ENCODE results near the gene MOCS3. TPM values are rescaled to one million over a fixed set of nuclear protein-coding genes. Genes with fewer than 3 reads are reported as not detected.

Gene MOCS3
- total and polyA plus RNA-seq, 2 experiments from 2014 or later = 5.3 to 11.5 TPM

GRCh38 chr20:51001430-51002265 is 43.0 kb downstream of the MOCS3 start:
- H3K4me3 ChIP-seq = no peak overlapping the region
- TF ChIP-seq EZH2 (IDR thresholded peaks at IDR 0.05; ENCODE audit: insufficient read depth, poor library complexity, severe bottlenecking) (no peak), EZH2phosphoT487 (IDR thresholded peaks at IDR 0.05; ENCODE audit: insufficient read depth, low read depth) (no peak)
- no peaks in the 10 kb centered on the region for H3K9me3 ChIP-seq (ENCODE audit: low read depth)
- H3K4me1 ChIP-seq (ENCODE audit: insufficient read depth) = peaks cover 7% of the 10 kb centered on the region
- no peaks in the 10 kb centered on the region; the same call in 1 of the 2 replicates for H3F3A ChIP-seq (ENCODE audit: insufficient read depth)
- 84 to 87% methylated on average over 19 to 20 of the region's 20 CpGs for whole genome bisulfite sequencing, 2 experiments (ENCODE audit: low coverage in 1 of 2, low lambda C conversion rate in 2 of 2, missing lambda C conversion rate in 2 of 2)
- in situ Hi-C loops (cut with MboI) = no loop called here
- no peak overlapping the region for H3K4me2 ChIP-seq (ENCODE audit: unreplicated experiment)
- no peak for DNase-seq
- no peak overlapping the region for H3K27ac ChIP-seq
- no peaks in the 10 kb centered on the region for H3K36me3 ChIP-seq (ENCODE audit: low read depth)
- no peak overlapping the region for H3K9ac ChIP-seq
- H3K9me2 ChIP-seq (ENCODE audit: insufficient read depth) = no peaks in the 10 kb centered on the region
- H4K20me1 ChIP-seq (ENCODE audit: insufficient read depth) = no peaks in the 10 kb centered on the region
- no peaks in the 10 kb centered on the region for H3K79me2 ChIP-seq (ENCODE audit: insufficient read depth)
- no peak overlapping the region for H2AFZ ChIP-seq
- H3K27me3 ChIP-seq (replicated peaks; ENCODE audit: insufficient read depth) = no peaks in the 10 kb centered on the region

GRCh38 chr20:51002633-51003032 is 44.0 kb downstream of the MOCS3 start:
- H3K27me3 ChIP-seq (replicated peaks; ENCODE audit: insufficient read depth) = no peaks in the 10 kb centered on the region
- H4K20me1 ChIP-seq (ENCODE audit: insufficient read depth) = no peaks in the 10 kb centered on the region
- H3K4me3 ChIP-seq = no peak overlapping the region
- no peak for DNase-seq
- no peaks in the 10 kb centered on the region for H3K79me2 ChIP-seq (ENCODE audit: insufficient read depth)
- no peak for TF ChIP-seq EZH2 (IDR thresholded peaks at IDR 0.05; ENCODE audit: insufficient read depth, poor library complexity, severe bottlenecking)
- no peak for TF ChIP-seq EZH2phosphoT487 (IDR thresholded peaks at IDR 0.05; ENCODE audit: insufficient read depth, low read depth)
- H3K36me3 ChIP-seq (ENCODE audit: low read depth) = no peaks in the 10 kb centered on the region
- no peak overlapping the region for H3K4me2 ChIP-seq (ENCODE audit: unreplicated experiment)
- H3K9me3 ChIP-seq (ENCODE audit: low read depth) = no peaks in the 10 kb centered on the region
- no peak overlapping the region for H3K9ac ChIP-seq
- 69 to 78% methylated on average over 7 of the region's 7 CpGs for WGBS, 2 experiments (ENCODE audit: low coverage in 1 of 2, low lambda C conversion rate in 2 of 2, missing lambda C conversion rate in 2 of 2)
- no peaks in the 10 kb centered on the region for H3K4me1 ChIP-seq (ENCODE audit: insufficient read depth)
- no peaks in the 10 kb centered on the region for H3F3A ChIP-seq (ENCODE audit: insufficient read depth)
- no peak overlapping the region for H2AFZ ChIP-seq
- no peak overlapping the region for H3K27ac ChIP-seq
- in situ Hi-C loops (cut with MboI) = no loop called here
- no peaks in the 10 kb centered on the region for H3K9me2 ChIP-seq (ENCODE audit: insufficient read depth)

GRCh38 chr20:51003753-51004152 is 45.1 kb downstream of the MOCS3 start:
- TF ChIP-seq EZH2phosphoT487 (IDR thresholded peaks at IDR 0.05; ENCODE audit: insufficient read depth, low read depth) (no peak), EZH2 (IDR thresholded peaks at IDR 0.05; ENCODE audit: insufficient read depth, poor library complexity, severe bottlenecking) (no peak)
- Histone ChIP-seq H3K4me1 (ENCODE audit: insufficient read depth) (no peaks in the 10 kb centered on the region), H3K27ac (no peak overlapping the region), H3K27me3 (replicated peaks; ENCODE audit: insufficient read depth) (no peaks in the 10 kb centered on the region), H3K9me2 (ENCODE audit: insufficient read depth) (no peaks in the 10 kb centered on the region), H3K9ac (no peak overlapping the region), H3K79me2 (ENCODE audit: insufficient read depth) (no peaks in the 10 kb centered on the region), H3F3A (ENCODE audit: insufficient read depth) (no peaks in the 10 kb centered on the region), H3K4me3 (no peak overlapping the region), H4K20me1 (ENCODE audit: insufficient read depth) (no peaks in the 10 kb centered on the region), H3K4me2 (ENCODE audit: unreplicated experiment) (no peak overlapping the region), H2AFZ (no peak overlapping the region), H3K9me3 (ENCODE audit: low read depth) (no peaks in the 10 kb centered on the region), H3K36me3 (ENCODE audit: low read depth) (peaks cover 3% of the 10 kb centered on the region; the same call in 1 of the 2 replicates)
- no peak for DNase-seq
- in situ Hi-C loops (cut with MboI) = no loop called here
- 82 to 96% methylated on average over 11 to 19 of the region's 21 CpGs for WGBS, 2 experiments (ENCODE audit: low coverage in 1 of 2, low lambda C conversion rate in 2 of 2, missing lambda C conversion rate in 2 of 2)

GRCh38 chr20:51004305-51004727 is 45.7 kb downstream of the MOCS3 start:
- no peak overlapping the region for H3K4me2 ChIP-seq (ENCODE audit: unreplicated experiment)
- in situ Hi-C loops (cut with MboI) = no loop called here
- H2AFZ ChIP-seq = no peak overlapping the region
- peaks cover 6% of the 10 kb centered on the region; the same call in 1 of the 2 replicates for H3K36me3 ChIP-seq (ENCODE audit: low read depth)
- no peaks in the 10 kb centered on the region for H3K9me2 ChIP-seq (ENCODE audit: insufficient read depth)
- H4K20me1 ChIP-seq (ENCODE audit: insufficient read depth) = no peaks in the 10 kb centered on the region
- no peaks in the 10 kb centered on the region for H3K27me3 ChIP-seq (replicated peaks; ENCODE audit: insufficient read depth)
- H3K79me2 ChIP-seq (ENCODE audit: insufficient read depth) = no peaks in the 10 kb centered on the region
- no peak for DNase-seq
- H3K4me3 ChIP-seq = no peak overlapping the region
- WGBS, 2 experiments (ENCODE audit: low coverage in 1 of 2, low lambda C conversion rate in 2 of 2, missing lambda C conversion rate in 2 of 2) = 96% methylated on average over 38 to 44 of the region's 44 CpGs
- TF ChIP-seq EZH2 (IDR thresholded peaks at IDR 0.05; ENCODE audit: insufficient read depth, poor library complexity, severe bottlenecking) (no peak), EZH2phosphoT487 (IDR thresholded peaks at IDR 0.05; ENCODE audit: insufficient read depth, low read depth) (no peak)
- H3K4me1 ChIP-seq (ENCODE audit: insufficient read depth) = no peaks in the 10 kb centered on the region
- no peaks in the 10 kb centered on the region for H3K9me3 ChIP-seq (ENCODE audit: low read depth)
- H3K9ac ChIP-seq = no peak overlapping the region
- H3F3A ChIP-seq (ENCODE audit: insufficient read depth) = no peaks in the 10 kb centered on the region
- no peak overlapping the region for H3K27ac ChIP-seq
